Measurements from ENCODE around the gene MYO15A.

Gene MYO15A

GRCh38 chr17:18158022-18158600 is 49.6 kb downstream of the MYO15A start:
- peak overlapping the region; percentile 1; the same call in 1 of the 2 replicates for H3K4me3 ChIP-seq (ENCODE audit: control insufficient read depth, low read depth, low read length)
- TF ChIP-seq CTCF (IDR thresholded peaks at IDR 0.05; ENCODE audit: control insufficient read depth, insufficient read depth, low read depth, low read length, missing control alignments) = no peak
- DNase-seq (ENCODE audit: low read depth) = no peak

GRCh38 chr17:18159551-18160120 is 51.1 kb downstream of the MYO15A start:
- DNase-seq (ENCODE audit: low read depth) = no peak
- TF ChIP-seq CTCF (IDR thresholded peaks at IDR 0.05; ENCODE audit: control insufficient read depth, insufficient read depth, low read depth, low read length, missing control alignments) = no peak
- no peak overlapping the region for H3K4me3 ChIP-seq (ENCODE audit: control insufficient read depth, low read depth, low read length)

- no peak overlapping the region for H3K4me3 ChIP-seq (ENCODE audit: control insufficient read depth, low read depth, low read length)
- no peak for DNase-seq (ENCODE audit: low read depth)
- TF ChIP-seq CTCF (IDR thresholded peaks at IDR 0.05; ENCODE audit: control insufficient read depth, insufficient read depth, low read depth, low read length, missing control alignments) = no peak
These were observed 51.7 kb downstream of the MYO15A start for GRCh38 chr17:18160128-18160856.

GRCh38 chr17:18161207-18162145 is 52.9 kb downstream of the MYO15A start:
- H3K4me3 ChIP-seq (ENCODE audit: control insufficient read depth, low read depth, low read length) = no peak overlapping the region
- no peak for TF ChIP-seq CTCF (IDR thresholded peaks at IDR 0.05; ENCODE audit: control insufficient read depth, insufficient read depth, low read depth, low read length, missing control alignments)
- no peak for DNase-seq (ENCODE audit: low read depth)

- TF ChIP-seq CTCF (IDR thresholded peaks at IDR 0.05; ENCODE audit: control insufficient read depth, insufficient read depth, low read depth, low read length, missing control alignments) = no peak
- H3K4me3 ChIP-seq (ENCODE audit: control insufficient read depth, low read depth, low read length) = no peak overlapping the region
- no peak for DNase-seq (ENCODE audit: low read depth)
These were observed 55.0 kb downstream of the MYO15A start for GRCh38 chr17:18163547-18163946.

GRCh38 chr17:18166894-18167293 is 58.3 kb downstream of the MYO15A start:
- DNase-seq (ENCODE audit: low read depth) = no peak
- TF ChIP-seq CTCF (IDR thresholded peaks at IDR 0.05; ENCODE audit: control insufficient read depth, insufficient read depth, low read depth, low read length, missing control alignments) = no peak

More at GRCh38 chr17:18166894-18167293, 58.3 kb downstream of the MYO15A start:
- H3K4me3 ChIP-seq (ENCODE audit: control insufficient read depth, low read depth, low read length) = no peak overlapping the region
